OCI-LY3 (cell line): ENCODE measurements around the gene ETV3L.
"Not testable (repeated sequence)": the region's sequence is repeated elsewhere in the genome, so short reads cannot be mapped to it uniquely, and the experiment has no call there.

Experiments used
- H2AFZ ChIP-seq: fragments of 200-600, 300-600 bp; shearing (Covaris generic); 2 replicates; pipeline ENCODE4 v1.6.0; 2014; ENCODE audit warnings: antibody characterized with exemption, low read depth, low read length
- H3K27ac ChIP-seq: fragments of 200-600, 300-600 bp; sonication (generic); 2 replicates; pipeline ENCODE4 v1.5.1; 2014; ENCODE audit warnings: mild to moderate bottlenecking, low read length, moderate library complexity, mixed read lengths
- H3K27me3 ChIP-seq: fragments of 200-600, 300-600 bp; sonication (generic); 2 replicates; pipeline ENCODE4 v1.6.1; 2014; ENCODE audit warnings: low read depth, low read length, mixed read lengths
- H3K36me3 ChIP-seq: fragments of 200-600, 300-600 bp; sonication (generic); replicated peaks from 2 replicates; pipeline ENCODE3; 2014; ENCODE audit warnings: low read depth, low read length, mixed read lengths
- H3K4me1 ChIP-seq: fragments of 300-600, 200-600 bp; sonication (generic); 2 replicates; pipeline ENCODE4 v1.6.1; 2014; ENCODE audit warnings: low read length, mixed read lengths
- H3K4me2 ChIP-seq: fragments of 200-600, 300-600 bp; sonication (generic); 2 replicates; pipeline ENCODE4 v1.6.1; 2014; ENCODE audit warnings: low read length, mixed read lengths
- H3K4me3 ChIP-seq: fragments of 300-600, 200-600 bp; sonication (generic); 2 replicates; pipeline ENCODE4 v1.5.1; 2014; ENCODE audit warnings: antibody characterized with exemption, mild to moderate bottlenecking, low read length, moderate library complexity
- H3K79me2 ChIP-seq: fragments of 300-600, 200-600 bp; shearing (Covaris generic); 2 replicates; pipeline ENCODE4 v1.6.1; 2014; ENCODE audit warnings: mild to moderate bottlenecking, low read length, mixed read lengths
- H3K9ac ChIP-seq: fragments of 300-600, 200-600 bp; shearing (Covaris generic); 2 replicates; pipeline ENCODE4 v1.6.0; 2014; ENCODE audit warnings: mild to moderate bottlenecking, low read length, moderate library complexity
- H3K9me3 ChIP-seq: fragments of 200-600, 300-600 bp; shearing (Covaris generic); 2 replicates; pipeline ENCODE4 v1.6.1; 2014; ENCODE audit warnings: low read length, mixed read lengths; ENCODE audit not compliant: insufficient read depth
- H4K20me1 ChIP-seq: fragments of 200-600, 300-600 bp; sonication (generic); 2 replicates; pipeline ENCODE4 v1.6.1; 2016; ENCODE audit warnings: low read length, mixed read lengths; ENCODE audit not compliant: insufficient read depth
- CTCF ChIP-seq: fragments of 200-600, 300-600 bp; sonication (generic); IDR thresholded peaks from 2 replicates; pipeline ENCODE4 v1.5.1; 2014; ENCODE audit warnings: antibody characterized with exemption, low read length, low read depth
- EZH2phosphoT487 ChIP-seq: fragments of 200-600 bp; shearing (Covaris generic); IDR thresholded peaks from 2 replicates; pipeline ENCODE4 v1.6.1; 2018; ENCODE audit warnings: antibody characterized with exemption, mixed run types, low read depth

Gene ETV3L

GRCh38 chr1:157069601-157070000 lies 30.0 kb downstream of the ETV3L start:
- TF ChIP-seq EZH2phosphoT487 = no peak
- TF ChIP-seq CTCF = no peak
- H3K27ac ChIP-seq = no peak overlapping the region
- H3K79me2 ChIP-seq = no peaks in the 10 kb centered on the region
- H3K4me2 ChIP-seq = no peak overlapping the region
- H3K4me1 ChIP-seq = no peaks in the 10 kb centered on the region
- no peaks in the 10 kb centered on the region for H3K9me3 ChIP-seq
- H3K36me3 ChIP-seq = no peaks in the 10 kb centered on the region
- H4K20me1 ChIP-seq = no peaks in the 10 kb centered on the region
- no peak overlapping the region for H3K4me3 ChIP-seq
- no peak overlapping the region for H3K9ac ChIP-seq
- peaks cover 31% of the 10 kb centered on the region for H3K27me3 ChIP-seq
- no peak overlapping the region for H2AFZ ChIP-seq

- H3K79me2 ChIP-seq, H3K9me3 ChIP-seq, H3K9ac ChIP-seq, H4K20me1 ChIP-seq, H3K27ac ChIP-seq, H3K4me2 ChIP-seq, H3K36me3 ChIP-seq, H2AFZ ChIP-seq, H3K4me3 ChIP-seq, H3K27me3 ChIP-seq: not testable (repeated sequence)
- peaks cover 13% of the 10 kb centered on the region for H3K4me1 ChIP-seq
These were observed 40.4 kb downstream of the ETV3L start for GRCh38 chr1:157059241-157059640.

GRCh38 chr1:157056269-157056668 lies 43.3 kb downstream of the ETV3L start:
- Histone ChIP-seq H3K9ac (no peak overlapping the region), H2AFZ (no peak overlapping the region), H3K9me3 (peaks cover 5% of the 10 kb centered on the region; the same call in 1 of the 2 replicates), H3K4me1 (peaks cover 13% of the 10 kb centered on the region), H3K4me3 (no peak overlapping the region), H4K20me1 (no peaks in the 10 kb centered on the region), H3K36me3 (peaks cover 4% of the 10 kb centered on the region), H3K79me2 (no peaks in the 10 kb centered on the region), H3K27ac (no peak overlapping the region), H3K27me3 (peaks cover 6% of the 10 kb centered on the region; the same call in 1 of the 2 replicates), H3K4me2 (peak overlapping the region; percentile 61; the same call in 1 of the 2 replicates)
- TF ChIP-seq CTCF = no peak
- no peak for TF ChIP-seq EZH2phosphoT487

DNA sequence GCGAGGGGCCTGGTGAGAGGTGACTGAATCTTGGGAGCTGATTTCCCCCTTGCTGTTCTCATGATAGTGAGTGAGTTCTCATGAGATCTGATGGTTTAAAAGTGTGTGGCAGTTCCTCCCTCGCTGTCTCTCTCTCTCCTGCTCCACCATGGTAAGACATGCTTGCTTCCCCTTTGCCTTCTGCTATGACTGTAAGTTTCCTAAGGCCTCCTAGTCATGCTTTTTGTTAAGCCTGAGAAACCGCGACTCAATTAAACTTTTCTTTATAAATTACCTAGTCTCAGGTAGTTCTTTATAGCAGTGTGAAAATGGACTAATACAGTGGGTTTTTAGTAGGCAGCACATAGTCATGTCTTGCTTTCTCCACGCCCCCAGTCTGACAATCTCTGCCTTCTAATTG lies 43.9 kb downstream of the ETV3L start:
- H3K4me3 ChIP-seq, H3K79me2 ChIP-seq, H4K20me1 ChIP-seq, H3K36me3 ChIP-seq, H3K9me3 ChIP-seq, H3K27me3 ChIP-seq: not testable (repeated sequence)
- Histone ChIP-seq H3K4me1 (peaks cover 13% of the 10 kb centered on the region), H3K9ac (peak overlapping the region; percentile 12; the same call in 1 of the 2 replicates), H2AFZ (peak overlapping the region; percentile 45; the same call in 1 of the 2 replicates), H3K4me2 (peak overlapping the region; percentile 61), H3K27ac (peak overlapping the region; percentile 56)

DNA sequence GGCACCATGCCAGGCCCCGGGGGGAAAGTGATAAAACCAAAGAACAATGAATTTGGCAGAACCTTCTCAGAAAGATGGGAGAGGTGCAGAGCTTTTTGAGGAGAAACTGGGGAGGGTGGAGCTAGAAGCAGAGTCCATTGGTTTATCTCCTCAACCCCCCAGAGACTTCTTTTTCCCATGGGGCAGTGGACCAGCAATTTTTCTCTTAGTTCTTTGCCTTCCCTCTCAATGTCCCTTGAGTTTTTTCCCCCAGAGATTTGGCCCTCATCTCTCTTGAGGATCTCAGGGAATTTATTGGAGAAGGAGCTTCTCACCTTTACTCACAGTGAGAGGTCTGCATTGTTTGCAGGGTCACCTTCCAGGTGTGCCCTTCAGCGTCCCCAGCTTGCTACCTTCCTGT lies 48.8 kb downstream of the ETV3L start:
- Histone ChIP-seq H3K27me3 (peaks cover 6% of the 10 kb centered on the region; the same call in 1 of the 2 replicates), H3K4me1 (peaks cover 5% of the 10 kb centered on the region), H2AFZ (no peak overlapping the region), H3K36me3 (no peaks in the 10 kb centered on the region), H3K9me3 (peaks cover 5% of the 10 kb centered on the region; the same call in 1 of the 2 replicates), H3K9ac (no peak overlapping the region), H4K20me1 (no peaks in the 10 kb centered on the region), H3K79me2 (no peaks in the 10 kb centered on the region), H3K4me3 (no peak overlapping the region), H3K27ac (no peak overlapping the region), H3K4me2 (no peak overlapping the region)
- TF ChIP-seq EZH2phosphoT487 = no peak
- TF ChIP-seq CTCF = no peak
